OCI-LY3 (cell line): Measurements from ENCODE around the gene RIPPLY1.

Source experiments
- H2AFZ ChIP-seq: fragments of 200-600, 300-600 bp; shearing (Covaris generic); 2 replicates; pipeline ENCODE4 v1.6.0; 2014; ENCODE audit warnings: antibody characterized with exemption, low read depth, low read length
- H3K27ac ChIP-seq: fragments of 200-600, 300-600 bp; sonication (generic); 2 replicates; pipeline ENCODE4 v1.5.1; 2014; ENCODE audit warnings: mild to moderate bottlenecking, low read length, moderate library complexity, mixed read lengths
- H3K27me3 ChIP-seq: fragments of 200-600, 300-600 bp; sonication (generic); 2 replicates; pipeline ENCODE4 v1.6.1; 2014; ENCODE audit warnings: low read depth, low read length, mixed read lengths
- H3K36me3 ChIP-seq: fragments of 200-600, 300-600 bp; sonication (generic); replicated peaks from 2 replicates; pipeline ENCODE3; 2014; ENCODE audit warnings: low read depth, low read length, mixed read lengths
- H3K4me1 ChIP-seq: fragments of 300-600, 200-600 bp; sonication (generic); 2 replicates; pipeline ENCODE4 v1.6.1; 2014; ENCODE audit warnings: low read length, mixed read lengths
- H3K4me2 ChIP-seq: fragments of 200-600, 300-600 bp; sonication (generic); 2 replicates; pipeline ENCODE4 v1.6.1; 2014; ENCODE audit warnings: low read length, mixed read lengths
- H3K4me3 ChIP-seq: fragments of 300-600, 200-600 bp; sonication (generic); 2 replicates; pipeline ENCODE4 v1.5.1; 2014; ENCODE audit warnings: antibody characterized with exemption, mild to moderate bottlenecking, low read length, moderate library complexity
- H3K79me2 ChIP-seq: fragments of 300-600, 200-600 bp; shearing (Covaris generic); 2 replicates; pipeline ENCODE4 v1.6.1; 2014; ENCODE audit warnings: mild to moderate bottlenecking, low read length, mixed read lengths
- H3K9ac ChIP-seq: fragments of 300-600, 200-600 bp; shearing (Covaris generic); 2 replicates; pipeline ENCODE4 v1.6.0; 2014; ENCODE audit warnings: mild to moderate bottlenecking, low read length, moderate library complexity
- H3K9me3 ChIP-seq: fragments of 200-600, 300-600 bp; shearing (Covaris generic); 2 replicates; pipeline ENCODE4 v1.6.1; 2014; ENCODE audit warnings: low read length, mixed read lengths; ENCODE audit not compliant: insufficient read depth
- H4K20me1 ChIP-seq: fragments of 200-600, 300-600 bp; sonication (generic); 2 replicates; pipeline ENCODE4 v1.6.1; 2016; ENCODE audit warnings: low read length, mixed read lengths; ENCODE audit not compliant: insufficient read depth
- CTCF ChIP-seq: fragments of 200-600, 300-600 bp; sonication (generic); IDR thresholded peaks from 2 replicates; pipeline ENCODE4 v1.5.1; 2014; ENCODE audit warnings: antibody characterized with exemption, low read length, low read depth
- EZH2phosphoT487 ChIP-seq: fragments of 200-600 bp; shearing (Covaris generic); IDR thresholded peaks from 2 replicates; pipeline ENCODE4 v1.6.1; 2018; ENCODE audit warnings: antibody characterized with exemption, mixed run types, low read depth

RIPPLY1 gene

GRCh38 chrX:106905064-106905708, 2.0 kb upstream of the RIPPLY1 start:
- no peak for TF ChIP-seq CTCF
- no peak for TF ChIP-seq EZH2phosphoT487
- H3K36me3 ChIP-seq: no peaks in the 10 kb centered on the region
- no peak overlapping the region for H3K4me2 ChIP-seq
- no peaks in the 10 kb centered on the region for H3K4me1 ChIP-seq
- no peak overlapping the region for H3K9ac ChIP-seq
- no peak overlapping the region for H2AFZ ChIP-seq
- no peaks in the 10 kb centered on the region for H4K20me1 ChIP-seq
- no peak overlapping the region for H3K4me3 ChIP-seq
- no peaks in the 10 kb centered on the region for H3K79me2 ChIP-seq
- H3K27me3 ChIP-seq: no peaks in the 10 kb centered on the region
- H3K9me3 ChIP-seq: no peaks in the 10 kb centered on the region
- H3K27ac ChIP-seq: no peak overlapping the region

- H3K9me3 ChIP-seq: no peaks in the 10 kb centered on the region
- no peak for TF ChIP-seq CTCF
- no peak for TF ChIP-seq EZH2phosphoT487
- no peaks in the 10 kb centered on the region for H3K79me2 ChIP-seq
- H3K27me3 ChIP-seq: no peaks in the 10 kb centered on the region
- H3K4me2 ChIP-seq: no peak overlapping the region
- H3K4me1 ChIP-seq: no peaks in the 10 kb centered on the region
- H3K27ac ChIP-seq: no peak overlapping the region
- H3K4me3 ChIP-seq: no peak overlapping the region
- H2AFZ ChIP-seq: no peak overlapping the region
- H3K9ac ChIP-seq: no peak overlapping the region
- no peaks in the 10 kb centered on the region for H3K36me3 ChIP-seq
- no peaks in the 10 kb centered on the region for H4K20me1 ChIP-seq
Observed at GRCh38 chrX:106903856-106904528, 851 bp upstream of the RIPPLY1 start.

- Histone ChIP-seq H3K27me3 (no peaks in the 10 kb centered on the region), H3K4me2 (no peak overlapping the region), H3K4me3 (no peak overlapping the region), H4K20me1 (no peaks in the 10 kb centered on the region), H3K9ac (no peak overlapping the region), H3K36me3 (no peaks in the 10 kb centered on the region), H2AFZ (no peak overlapping the region), H3K9me3 (no peaks in the 10 kb centered on the region), H3K27ac (no peak overlapping the region), H3K79me2 (no peaks in the 10 kb centered on the region), H3K4me1 (no peaks in the 10 kb centered on the region)
- TF ChIP-seq EZH2phosphoT487 (no peak), CTCF (no peak)
Observed at GRCh38 chrX:106902684-106903083, 457 bp downstream of the RIPPLY1 start.

- H3K4me1 ChIP-seq: no peaks in the 10 kb centered on the region
- no peaks in the 10 kb centered on the region for H3K27me3 ChIP-seq
- H3K9me3 ChIP-seq: no peaks in the 10 kb centered on the region
- TF ChIP-seq EZH2phosphoT487 (no peak), CTCF (no peak)
- no peak overlapping the region for H3K4me2 ChIP-seq
- H3K9ac ChIP-seq: no peak overlapping the region
- no peak overlapping the region for H3K4me3 ChIP-seq
- no peaks in the 10 kb centered on the region for H3K36me3 ChIP-seq
- no peak overlapping the region for H3K27ac ChIP-seq
- H2AFZ ChIP-seq: no peak overlapping the region
- H3K79me2 ChIP-seq: no peaks in the 10 kb centered on the region
- H4K20me1 ChIP-seq: no peaks in the 10 kb centered on the region
Observed at GRCh38 chrX:106901781-106902219, 1.3 kb downstream of the RIPPLY1 start.
